ENCODE measurements around the gene ATAD3C.
"Not testable (repeated sequence)": the region's sequence is repeated elsewhere in the genome, so short reads cannot be mapped to it uniquely, and the experiment has no call there.

The ATAD3C gene, protein sequence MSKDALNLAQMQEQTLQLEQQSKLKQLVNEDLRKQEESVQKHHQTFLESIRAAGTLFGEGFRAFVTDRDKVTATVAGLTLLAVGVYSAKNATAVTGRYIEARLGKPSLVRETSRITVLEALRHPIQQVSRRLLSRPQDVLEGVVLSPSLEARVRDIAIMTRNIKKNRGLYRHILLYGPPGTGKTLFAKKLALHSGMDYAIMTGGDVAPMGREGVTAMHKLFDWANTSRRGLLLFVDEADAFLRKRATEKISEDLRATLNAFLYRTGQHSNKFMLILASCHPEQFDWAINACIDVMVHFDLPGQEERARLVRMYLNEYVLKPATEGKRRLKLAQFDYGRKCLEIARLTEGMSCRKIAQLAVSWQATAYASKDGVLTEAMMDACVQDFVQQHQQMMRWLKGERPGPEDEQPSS

DNA sequence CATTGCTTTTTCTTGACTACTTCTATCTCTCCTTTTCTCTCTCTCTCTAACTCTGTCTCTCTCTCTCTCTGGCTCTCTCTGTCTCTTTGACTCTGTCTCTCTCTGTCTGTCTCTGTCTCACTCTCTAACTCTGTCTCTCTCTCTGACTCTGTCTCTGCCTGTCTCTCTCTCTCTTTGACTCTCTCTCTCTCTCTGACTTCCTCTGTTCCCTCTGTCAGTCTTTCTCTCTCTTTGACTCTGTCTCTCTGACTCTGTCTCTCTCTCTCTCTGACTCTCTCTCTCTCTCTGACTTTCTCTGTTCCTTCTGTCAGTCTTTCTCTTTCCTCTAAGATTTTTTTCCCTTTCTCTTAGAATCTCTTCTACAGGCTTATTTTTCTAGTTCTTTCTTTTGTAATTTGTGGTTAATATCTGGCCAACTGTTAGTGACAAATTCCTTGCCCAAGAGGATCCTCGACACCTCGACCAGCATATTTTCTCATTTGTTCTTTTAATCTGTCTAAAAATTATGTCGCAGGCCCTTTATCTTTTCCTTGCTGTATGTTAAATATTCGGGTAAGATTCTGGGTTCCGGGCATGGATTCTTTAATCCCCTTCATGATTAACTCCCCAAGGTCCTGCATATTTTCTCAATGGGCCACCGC lies at the start of gene ATAD3C:
Gene ATAD3C, plus strand, starts transcription at position 591 of the 641 bp plus-strand sequence. CDS start 995 bp downstream, outside the sequence.
- DNase-seq: no peak

DNA sequence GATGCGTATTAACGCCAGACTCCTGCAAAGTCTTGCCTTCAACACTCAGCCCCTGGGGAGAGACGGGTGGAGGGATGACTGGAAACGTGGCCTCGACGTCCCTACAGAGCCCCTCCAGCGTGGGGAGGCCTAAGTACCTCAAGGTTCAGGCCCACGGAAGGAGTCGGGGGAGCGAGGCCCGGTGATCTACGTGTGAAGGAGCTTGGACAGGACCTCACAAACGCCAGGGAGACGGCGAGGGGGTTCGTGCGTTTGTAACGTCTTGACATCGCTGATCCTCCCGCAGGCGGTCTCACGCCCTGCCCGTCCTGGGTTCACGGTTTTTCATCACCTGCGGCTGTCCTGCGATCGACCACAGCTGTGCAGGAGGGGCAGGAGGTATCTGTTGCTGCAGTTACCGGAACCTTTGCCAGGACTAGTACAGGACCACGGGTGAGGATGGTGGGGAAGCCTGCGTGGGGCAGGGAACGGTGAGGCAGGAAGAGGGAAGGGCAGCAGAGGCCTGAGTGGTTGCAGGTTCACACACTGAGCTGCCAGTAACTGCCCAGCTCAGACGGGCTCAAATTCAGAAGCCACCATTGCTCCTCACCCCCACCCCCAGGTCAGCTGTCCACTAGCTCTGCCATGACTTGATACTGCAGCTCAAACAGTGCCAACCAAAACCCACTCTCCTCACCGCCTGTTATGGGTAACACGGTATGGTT lies 49.5 kb upstream of the ATAD3C start:
- DNase-seq: peak in 1 of 3 donors; percentile 20

DNA sequence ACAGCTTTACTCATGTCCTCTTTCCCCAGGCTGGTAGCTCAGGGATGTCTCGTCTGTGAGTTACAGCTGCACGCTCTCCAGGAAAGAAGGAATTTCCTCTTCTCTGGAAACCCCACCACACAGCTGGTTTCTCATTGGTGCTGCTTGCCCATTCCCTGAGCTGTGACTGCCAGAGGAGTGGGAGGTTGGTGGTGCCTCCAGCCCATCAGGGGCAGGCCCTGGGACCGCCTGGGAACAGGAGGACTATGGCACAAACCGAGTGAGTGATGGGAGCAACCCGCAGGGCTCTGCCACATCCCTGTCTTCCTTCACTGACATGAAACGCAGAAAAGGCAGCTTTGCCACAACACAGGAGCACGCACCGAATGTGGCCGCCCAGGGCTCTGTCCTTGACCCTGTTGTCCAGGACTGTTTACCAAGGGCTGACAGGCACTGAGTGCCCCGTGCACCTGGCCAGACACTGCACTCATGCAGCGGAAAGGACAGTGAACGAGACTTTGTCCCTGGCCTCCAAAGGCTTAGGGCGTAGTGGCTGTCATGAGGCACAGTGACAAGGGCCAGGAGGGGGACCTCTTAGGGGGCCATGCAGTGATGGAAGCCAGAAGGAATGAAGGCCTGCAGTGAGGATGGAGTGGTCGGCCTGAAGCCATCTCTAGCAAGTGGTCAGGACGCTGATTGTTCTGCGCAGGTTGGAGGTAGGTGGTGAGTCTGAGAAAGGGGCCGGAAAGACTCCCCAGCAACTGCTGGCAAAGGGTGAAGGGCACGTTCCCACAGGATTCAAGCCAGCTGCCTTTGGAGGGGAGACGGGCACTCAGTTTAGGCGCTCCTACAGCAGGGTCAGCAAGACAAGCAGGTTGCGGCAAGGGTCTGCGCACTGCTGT lies 48.7 kb upstream of the ATAD3C start:
- DNase-seq: peak; percentile 35 to 45 (median 42)

DNA sequence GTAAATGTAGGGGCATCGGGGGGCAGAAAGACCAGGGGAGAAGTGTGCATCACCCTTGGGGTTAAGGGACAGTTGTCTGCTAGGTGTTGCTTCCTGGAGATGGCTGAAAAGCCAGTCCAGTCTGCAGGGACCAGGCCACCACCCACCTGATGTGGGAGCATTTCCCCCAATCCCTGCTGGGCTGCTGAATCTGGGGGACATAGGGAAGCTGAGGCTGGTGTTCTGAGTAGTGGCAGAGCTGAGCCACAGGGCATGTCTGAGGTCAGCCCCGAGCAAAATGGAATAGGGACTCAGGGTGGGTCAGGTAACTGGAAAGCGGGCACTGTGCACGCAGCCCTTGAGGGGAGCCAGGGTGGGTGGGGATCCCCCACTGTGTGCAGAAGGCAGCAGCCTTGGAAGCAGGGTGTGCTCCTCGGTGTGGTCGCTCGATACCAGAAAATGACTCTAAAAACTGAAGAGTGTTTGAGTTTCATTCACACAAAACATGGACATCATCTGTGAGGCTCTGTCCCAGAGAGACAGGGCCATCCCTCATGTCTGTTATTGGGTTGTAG lies 48.0 kb upstream of the ATAD3C start:
- no peak for DNase-seq

DNA sequence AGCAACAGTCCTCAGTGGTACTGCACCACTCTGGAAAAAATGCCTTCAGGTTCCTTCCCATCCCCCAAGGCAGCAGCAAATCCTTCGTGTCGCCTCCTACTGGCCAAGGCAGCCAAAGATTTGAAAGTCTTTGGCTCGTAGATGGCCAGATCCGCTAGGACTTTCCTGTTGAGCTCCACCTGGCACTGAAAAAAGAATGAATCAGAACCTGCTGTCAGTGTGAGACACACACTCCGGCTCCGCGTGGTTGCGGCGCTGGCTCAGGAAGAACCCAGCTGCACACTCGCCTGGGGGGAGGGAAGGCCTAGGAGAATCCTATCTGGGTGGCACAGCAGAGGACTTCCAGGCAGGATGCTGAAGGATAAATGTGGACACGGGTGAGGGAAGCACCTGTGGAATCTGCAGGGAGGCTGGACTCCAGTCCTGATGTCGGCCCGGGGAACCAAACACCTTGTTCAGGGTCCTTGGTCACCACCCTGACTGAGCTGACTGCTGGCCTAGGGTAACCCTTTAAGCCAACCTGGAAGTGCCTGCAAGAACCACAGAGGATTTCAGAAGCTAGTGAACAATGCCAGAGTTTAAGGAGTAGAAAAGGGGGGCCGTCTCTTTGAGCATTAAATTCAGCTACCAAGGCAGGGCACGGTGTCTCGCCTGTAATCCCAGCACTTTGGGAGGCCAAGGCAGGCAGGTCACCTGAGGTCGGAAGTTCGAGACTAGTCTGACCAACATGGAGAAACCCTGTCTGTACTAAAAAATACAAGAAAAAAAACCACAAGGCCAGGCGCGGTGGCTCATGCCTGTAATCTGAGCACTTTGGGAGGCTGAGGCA lies 47.2 kb upstream of the ATAD3C start:
- peak; percentile 46 to 62 (median 53) for DNase-seq

DNA sequence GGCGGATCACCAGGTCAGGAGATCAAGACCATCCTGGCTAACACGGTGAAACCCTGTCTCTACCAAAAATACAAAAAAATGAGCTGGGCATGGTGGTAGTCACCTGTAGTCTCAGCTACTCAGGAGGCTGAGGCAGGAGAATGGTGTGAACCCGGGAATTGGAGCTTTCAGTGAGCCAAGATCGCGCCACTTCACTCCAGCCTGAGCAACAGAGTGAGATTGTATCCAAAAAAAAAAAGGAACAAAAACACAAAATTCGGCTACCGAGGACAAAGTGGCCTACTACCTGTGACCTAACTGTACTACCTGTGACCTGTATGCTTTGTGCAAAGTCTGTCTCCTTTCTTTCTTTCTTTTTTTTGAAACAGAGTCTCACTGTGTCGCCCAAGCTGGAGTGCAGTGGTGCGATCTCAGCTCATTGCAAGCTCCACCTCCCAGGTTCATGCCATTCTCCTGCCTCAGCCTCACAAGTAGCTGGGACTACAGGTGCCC lies 46.5 kb upstream of the ATAD3C start:
- DNase-seq: not testable (repeated sequence)

DNA sequence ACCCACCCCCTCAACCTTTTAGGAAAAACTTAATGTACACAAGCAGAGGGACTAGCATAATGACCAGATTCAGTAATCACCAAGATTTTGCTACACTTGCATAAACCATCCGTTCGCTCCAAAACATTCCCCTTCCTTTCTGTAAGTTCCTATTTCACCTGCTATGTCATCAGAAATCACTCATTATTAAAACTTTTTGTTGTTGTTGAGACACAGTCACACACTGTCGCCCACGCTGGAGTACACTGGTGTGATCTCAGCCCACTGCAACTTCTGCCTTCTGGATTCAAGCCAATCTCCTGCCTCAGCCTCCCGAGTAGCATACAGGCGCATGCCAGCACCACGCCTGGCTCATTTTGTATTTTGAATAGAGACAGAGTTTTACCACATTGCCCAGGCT lies 45.8 kb upstream of the ATAD3C start:
- DNase-seq: peak; percentile 78 to 80 (median 78)

DNA sequence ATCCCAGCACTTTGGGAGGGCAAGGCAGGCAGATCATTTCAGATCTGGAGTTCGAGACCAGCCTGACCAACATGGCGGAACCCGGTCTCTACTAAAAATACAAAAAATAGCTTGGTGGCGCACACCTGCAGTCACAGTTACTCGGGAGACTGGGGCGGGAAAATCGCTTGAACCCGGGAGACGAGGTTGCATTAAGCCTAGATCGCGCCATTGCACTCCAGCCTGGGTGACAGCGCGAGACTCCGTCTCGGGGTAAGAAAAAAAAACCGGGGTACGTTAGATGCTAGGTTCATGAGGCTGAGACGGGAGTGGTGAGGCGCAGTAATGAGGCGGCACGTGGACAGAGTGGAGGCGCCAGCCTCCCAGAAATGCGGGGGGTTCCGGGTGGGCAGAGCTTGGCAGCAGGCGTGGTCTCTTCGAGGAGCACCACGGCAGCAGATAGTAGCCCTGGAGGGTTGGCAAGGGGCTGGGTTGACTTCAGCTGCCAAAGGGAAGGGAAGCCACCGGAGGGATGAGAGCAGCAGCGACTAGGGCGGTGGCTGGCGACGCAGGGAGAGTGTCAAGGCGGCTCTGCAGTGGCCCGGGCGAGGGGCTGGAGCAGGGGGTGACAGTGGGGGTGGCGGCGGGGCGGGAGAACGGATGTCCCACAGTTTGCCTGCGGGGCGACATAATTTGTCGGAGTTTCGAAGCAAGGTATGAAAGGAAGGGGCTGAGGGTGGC lies 43.2 kb upstream of the ATAD3C start:
- DNase-seq: no peak

DNA sequence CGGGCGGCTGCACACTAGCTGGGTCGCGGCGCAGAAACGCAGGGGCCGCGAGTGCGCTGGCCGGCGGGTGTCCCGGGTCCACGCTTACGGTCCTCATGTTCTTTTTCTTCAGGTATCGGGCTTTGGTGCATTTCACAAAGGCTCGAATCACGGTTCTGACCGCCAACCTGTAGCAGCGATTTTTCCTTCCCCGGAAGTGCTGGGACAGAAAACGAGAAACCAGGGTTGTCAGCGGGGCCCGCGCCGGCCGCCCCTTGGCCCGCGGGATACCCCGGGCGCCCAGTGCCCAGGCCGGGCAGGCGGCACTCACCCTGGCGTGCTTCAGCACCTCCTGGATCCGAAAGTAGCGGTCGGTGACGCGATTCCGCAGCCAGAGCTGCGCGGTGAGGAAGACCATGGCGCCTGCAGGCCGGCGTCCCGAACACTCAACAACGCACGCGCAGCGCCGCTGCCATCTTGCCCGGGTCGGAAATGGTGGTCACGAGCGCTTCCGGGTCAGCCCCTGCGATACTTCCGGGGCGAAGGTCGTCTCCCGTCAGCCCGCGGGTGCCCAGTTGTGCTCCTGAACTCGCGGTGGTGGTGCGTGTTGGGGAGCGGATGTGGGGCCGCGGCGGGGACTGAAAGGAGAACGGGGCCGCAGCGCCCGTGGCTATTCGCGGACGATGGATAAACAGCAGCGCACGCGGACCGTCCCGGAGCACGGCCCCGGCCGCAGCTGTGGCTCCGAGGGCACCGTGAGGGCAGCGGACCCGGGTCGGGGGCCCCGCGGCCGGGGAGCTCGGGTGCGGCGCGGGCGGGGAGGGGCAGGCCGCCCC lies 42.5 kb upstream of the ATAD3C start, which contains the start of gene MRPL20:
Gene MRPL20, minus strand, starts transcription at position 473 of the 815 bp plus-strand sequence. Its CDS starts 76 bp downstream, at position 397.
- peak; percentile 97 for DNase-seq

DNA sequence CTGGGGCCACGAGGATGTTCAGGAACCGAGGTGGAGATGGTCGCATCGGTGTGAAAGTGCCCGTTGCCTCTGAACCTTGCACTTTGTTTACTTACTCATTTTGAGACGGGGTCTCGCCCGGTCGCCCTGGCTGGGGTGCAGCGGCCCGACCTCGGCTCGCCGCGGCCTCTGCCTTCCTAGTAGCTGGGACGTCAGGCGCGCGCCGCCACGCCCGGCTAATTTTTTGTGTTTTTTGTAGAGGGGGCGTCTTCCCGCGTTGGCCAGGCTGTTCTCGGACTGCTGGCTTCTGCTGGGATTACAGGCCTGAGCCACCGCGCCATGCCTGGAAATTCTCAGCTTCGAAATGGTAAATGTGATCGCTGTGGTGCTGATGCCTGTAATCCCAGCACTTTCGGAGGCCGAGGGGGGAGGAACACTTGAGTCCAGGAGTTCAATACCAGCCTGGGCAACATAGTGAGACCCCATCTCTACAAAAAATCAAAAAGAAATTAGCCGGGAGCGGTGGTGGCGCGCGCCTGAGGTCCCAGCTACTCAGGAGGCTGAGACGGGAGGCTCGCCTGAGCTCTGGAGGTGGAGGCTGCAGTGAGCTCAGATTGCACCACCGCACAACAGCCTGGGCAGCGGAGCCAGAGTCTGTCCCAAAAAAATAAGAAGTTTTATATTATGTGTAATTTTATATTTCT lies 41.7 kb upstream of the ATAD3C start:
- DNase-seq: peak; percentile 42 to 55 (median 54)

DNA sequence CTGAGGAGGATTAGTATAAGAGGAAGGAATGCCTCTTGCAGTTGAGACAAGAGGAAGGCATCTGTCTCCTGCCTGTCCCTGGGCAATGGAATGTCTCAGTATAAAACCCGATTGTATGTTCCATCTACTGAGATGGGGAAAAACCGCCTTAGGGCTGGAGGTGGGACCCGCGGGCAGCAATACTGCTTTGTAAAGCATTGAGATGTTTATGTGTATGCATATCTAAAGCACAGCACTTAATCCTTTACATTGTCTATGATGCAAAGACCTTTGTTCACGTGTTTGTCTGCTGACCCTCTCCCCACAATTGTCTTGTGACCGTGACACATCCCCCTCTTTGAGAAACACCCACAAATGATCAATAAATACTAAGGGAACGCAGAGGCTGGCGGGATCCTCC lies 39.3 kb upstream of the ATAD3C start:
- DNase-seq: not testable (repeated sequence)

DNA sequence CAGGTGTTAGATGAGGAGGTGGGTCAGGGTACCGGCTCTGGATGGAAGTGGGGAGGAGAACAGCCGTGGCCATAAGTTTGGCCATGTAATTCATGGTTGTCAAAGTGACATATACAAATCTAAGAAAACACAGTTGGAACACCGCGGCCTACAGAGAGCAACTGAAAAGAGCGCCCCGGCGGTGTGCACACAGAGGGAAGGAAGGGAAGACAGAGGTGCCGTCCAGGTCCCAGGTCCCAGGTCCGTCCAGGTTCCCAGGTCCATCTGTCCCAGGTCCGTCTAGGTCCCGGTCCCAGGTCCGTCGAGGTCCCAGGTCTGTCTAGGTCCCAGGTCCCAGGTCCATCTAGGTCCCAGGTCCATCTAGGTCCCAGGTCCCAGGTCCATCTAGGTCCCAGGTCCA lies 37.9 kb upstream of the ATAD3C start:
- DNase-seq: no peak

DNA sequence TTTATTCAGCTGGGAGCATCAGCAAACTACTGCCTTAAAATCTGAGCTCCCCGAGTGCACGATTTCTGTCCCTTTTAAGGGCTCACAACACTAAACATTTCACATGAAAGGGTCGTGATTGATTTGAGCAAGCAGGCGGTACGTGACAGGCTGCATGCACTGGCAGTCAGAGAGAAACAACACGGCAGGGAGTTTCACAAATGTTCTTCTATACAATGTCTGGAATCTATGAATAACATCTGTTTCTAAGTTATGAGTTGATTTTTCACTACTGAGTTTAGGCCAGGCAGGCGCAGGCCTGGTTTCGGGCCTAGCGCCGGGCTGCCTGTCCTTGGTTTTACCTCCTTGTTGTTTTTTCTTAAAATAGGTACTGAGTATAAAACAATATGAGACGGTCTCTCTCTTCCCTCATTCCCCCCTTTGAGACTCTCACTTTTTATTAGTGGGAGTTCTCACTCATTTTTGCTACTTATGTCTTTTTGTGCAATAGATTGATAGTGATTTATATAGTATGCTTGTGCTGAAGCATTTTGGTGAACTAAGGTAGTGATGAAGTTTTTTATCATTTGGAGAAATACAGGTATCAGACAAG lies 37.1 kb upstream of the ATAD3C start:
- not testable (repeated sequence) for DNase-seq

DNA sequence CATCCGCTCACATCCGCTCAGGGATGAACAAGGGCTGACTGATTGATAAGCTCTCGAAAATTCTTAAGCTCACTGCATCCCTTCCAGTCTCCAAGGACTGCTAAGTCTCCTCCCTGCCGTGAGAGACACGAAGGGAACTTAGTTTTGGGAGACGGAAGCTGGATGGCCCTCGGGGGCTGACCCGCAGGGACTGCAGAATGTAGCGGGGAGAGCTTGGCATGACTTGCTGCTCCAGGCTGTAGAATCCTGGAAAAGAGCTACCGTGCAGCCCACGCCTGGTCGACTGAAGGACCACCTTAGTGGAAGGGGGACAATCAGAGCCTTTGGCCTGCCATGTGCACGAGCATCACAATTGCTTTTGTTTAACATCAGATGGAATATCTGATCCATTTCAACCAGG lies 33.7 kb upstream of the ATAD3C start:
- no peak for DNase-seq

DNA sequence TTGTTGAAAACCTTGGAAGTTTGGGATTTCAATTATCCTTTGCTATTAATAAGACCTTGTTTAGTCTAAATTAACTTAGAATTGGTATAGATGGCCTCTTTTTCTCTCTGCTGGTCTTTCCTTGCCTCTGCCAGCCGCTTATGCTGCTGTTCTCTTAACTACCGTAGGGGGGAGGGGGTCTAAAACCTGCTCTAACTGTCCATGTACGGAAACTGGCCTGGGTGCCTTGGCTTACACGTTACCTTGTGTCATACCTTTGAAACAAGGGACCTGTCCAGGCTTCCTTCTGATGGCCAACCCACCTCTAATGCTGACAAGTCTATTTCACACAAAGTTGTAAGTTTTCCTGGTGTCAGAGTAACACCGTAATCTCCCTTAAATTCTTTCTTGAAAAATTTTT lies 32.1 kb upstream of the ATAD3C start:
- not testable (repeated sequence) for DNase-seq

DNA sequence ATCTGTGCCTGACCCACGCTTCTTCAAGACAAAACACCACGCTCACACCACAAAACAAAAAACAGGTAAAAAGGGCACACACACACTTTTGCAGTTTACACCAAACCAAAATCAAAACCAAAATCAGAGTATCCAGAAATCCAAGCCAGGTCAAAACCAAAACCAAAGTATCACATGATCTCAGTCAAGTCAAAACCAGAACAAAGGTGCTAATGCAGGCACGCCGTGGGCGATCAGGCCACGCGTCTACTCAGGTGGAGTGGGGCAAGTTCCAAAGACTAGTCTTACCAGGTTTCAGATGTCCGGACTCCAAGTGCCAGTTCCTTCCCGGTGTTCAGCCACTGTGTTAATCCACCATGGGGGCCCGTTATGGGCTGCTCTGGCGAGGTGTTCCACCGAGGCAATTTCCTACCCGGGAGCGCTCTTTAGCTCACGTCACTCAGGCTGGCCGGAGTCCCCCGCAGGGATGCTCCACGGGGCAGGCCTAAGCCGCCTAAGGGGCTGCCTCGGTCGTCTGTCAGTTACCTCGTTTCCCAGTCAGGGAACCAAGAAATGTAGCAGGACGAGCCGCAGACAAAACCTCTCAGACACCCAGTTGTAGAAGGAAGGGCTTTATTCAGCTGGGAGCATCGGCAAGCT lies 31.5 kb upstream of the ATAD3C start:
- DNase-seq: not testable (repeated sequence)

DNA sequence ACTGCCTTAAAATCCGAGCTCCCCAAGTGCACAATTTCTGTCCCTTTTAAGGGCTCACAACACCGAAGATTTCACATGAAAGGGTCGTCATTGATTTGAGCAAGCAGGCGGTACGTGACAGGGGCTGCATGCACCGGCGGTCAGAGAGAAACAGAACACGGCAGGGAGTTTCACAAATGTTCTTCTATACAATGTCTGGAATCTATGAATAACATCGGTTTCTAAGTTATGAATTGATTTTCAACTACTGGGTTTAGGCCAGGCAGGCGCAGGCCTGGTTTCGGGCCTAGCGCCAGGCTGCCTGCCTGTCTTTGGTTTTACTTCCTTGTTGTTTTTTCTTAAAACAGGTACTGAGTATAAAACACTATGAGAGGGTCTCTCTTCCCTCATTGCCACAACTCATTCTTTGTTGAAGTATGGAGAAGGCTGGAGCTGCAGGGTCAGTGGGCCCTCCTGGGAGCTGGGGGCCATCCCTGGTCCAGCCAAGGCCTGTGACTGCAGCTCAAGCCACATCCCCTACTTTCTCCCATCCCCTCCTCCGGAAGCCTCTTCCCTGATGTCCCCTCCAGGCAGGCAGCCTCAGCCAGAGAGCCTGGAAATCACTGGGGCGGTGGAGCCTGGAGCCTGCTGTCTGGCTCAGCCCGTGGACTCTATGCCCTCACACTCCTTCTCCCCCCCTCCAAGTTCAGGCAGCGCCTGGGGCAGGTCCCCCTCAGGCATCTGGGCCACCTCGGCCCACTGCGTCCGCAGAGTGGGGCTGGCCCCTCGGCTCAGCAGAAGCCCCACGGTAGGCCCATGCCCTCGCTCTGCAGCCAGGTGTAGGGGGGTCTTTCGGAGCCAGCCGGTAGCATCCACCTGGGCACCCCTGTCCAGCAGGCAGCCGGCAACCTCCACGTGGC lies 30.8 kb upstream of the ATAD3C start:
- DNase-seq: no peak
